K562 (cell line): ENCODE data around the gene SLC22A23. TPM values are rescaled to one million over a fixed set of nuclear protein-coding genes. Genes with fewer than 3 reads are reported as not detected.

Experiments
- CBX8 ChIP-seq: fragments of 200-600 bp; sonication (generic); IDR thresholded peaks from 2 replicates; pipeline ENCODE4 v1.6.1; 2012; ENCODE audit warnings: borderline replicate concordance, mixed run types, low read depth, mild to moderate bottlenecking, moderate library complexity, mixed read lengths, low read length, control low read depth, inconsistent platforms; ENCODE audit not compliant: poor library complexity, severe bottlenecking; ENCODE audit errors: extremely low read depth
- CXXC5 ChIP-seq: fragments of 250-450 bp; sonication (Bioruptor Pico); IDR thresholded peaks from 2 replicates; pipeline ENCODE4 v1.8.0; 2022; ENCODE audit warnings: inconsistent platforms, mild to moderate bottlenecking, moderate library complexity
- FOXA1 ChIP-seq: fragments of 450-650 bp; IDR thresholded peaks from 2 replicates; pipeline ENCODE4 v1.6.1; 2016; ENCODE audit warnings: mild to moderate bottlenecking, borderline replicate concordance
- HNRNPH1 ChIP-seq: fragments of 200-400 bp; formaldehyde crosslinking; optimal IDR thresholded peaks from 2 replicates; pipeline ENCODE3; 2017; ENCODE audit warnings: low read depth, mild to moderate bottlenecking, low read length, moderate library complexity
- JUN ChIP-seq, 2 experiments: sonication (generic) in 1 of 2; formaldehyde crosslinking in 1 of 2; IDR thresholded peaks; 2 replicates each; pipeline versions ENCODE4 v1.6.1 to v1.8.0; 2012 to 2022; ENCODE audit warnings: borderline replicate concordance in 2 of 2, mild to moderate bottlenecking in 2 of 2, improper control_type of control experiment in 1 of 2, low read depth in 1 of 2, low read length in 1 of 2, missing genetic modification reagents in 1 of 2
- NONO ChIP-seq, 2 experiments: fragments of 200-400 bp in 1 of 2; fragments of 450-650 bp in 1 of 2; formaldehyde crosslinking in 1 of 2; IDR thresholded peaks; 2 replicates each; pipeline ENCODE4 v1.6.1; 2017; ENCODE audit warnings: low read depth in 2 of 2, mild to moderate bottlenecking in 2 of 2, moderate library complexity in 2 of 2, low read length in 1 of 2
- POLR2AphosphoS5 ChIP-seq: IDR thresholded peaks from 2 replicates; pipeline ENCODE4 v1.6.1; 2011; ENCODE audit warnings: mild to moderate bottlenecking, low read depth, low read length, moderate library complexity; ENCODE audit not compliant: control insufficient read depth, insufficient read depth
- PTBP1 ChIP-seq: fragments of 200-400 bp; formaldehyde crosslinking; IDR thresholded peaks from 2 replicates; pipeline ENCODE4 v1.6.1; 2017; ENCODE audit warnings: low read depth, low read length
- SMAD1 ChIP-seq: fragments of 150-350 bp; IDR thresholded peaks from 2 replicates; pipeline ENCODE4 v1.6.1; 2014; ENCODE audit warnings: low read length, low read depth; ENCODE audit not compliant: partially characterized antibody
- SREBF1 ChIP-seq: fragments of 150-350 bp; IDR thresholded peaks from 2 replicates; pipeline ENCODE4 v1.6.1; 2014; ENCODE audit warnings: antibody characterized with exemption, low read depth, low read length, borderline replicate concordance
- TCFL5 ChIP-seq: fragments of 250-450 bp; sonication (Bioruptor Pico); conservative IDR thresholded peaks from 2 replicates; pipeline ENCODE4 v1.6.1; 2021; ENCODE audit warnings: mild to moderate bottlenecking, moderate library complexity, matching md5 sums
- ZFX ChIP-seq: sonication (generic); formaldehyde crosslinking; IDR thresholded peaks from 2 replicates; pipeline ENCODE4 v1.8.0; 2022; ENCODE audit warnings: mild to moderate bottlenecking, missing genetic modification reagents, moderate library complexity
- ZNF644 ChIP-seq: fragments of 200-800 bp; sonication (Bioruptor generic); IDR thresholded peaks from 2 replicates; pipeline ENCODE4 v1.6.1; 2016; ENCODE audit warnings: low read depth, missing genetic modification characterization, missing compliant biosample characterization
- polyA plus RNA-seq, 8 experiments: library from polyadenylated mRNA; depleted of rRNA in 4 of 8; stranded (reverse) in 5 of 8; unstranded in 3 of 8; fragments of >200 nt; fragmentation: Nextera tagmentation in 2 of 8; fragmentation: Illumina TruSeq in 1 of 8; extraction: Ambion mirVana in 2 of 8; extraction: Trizol in 1 of 8; gene quantifications; 2 replicates each; pipeline versions ENCODE4 v1.2.1 to v1.2.3, GENCODE V29; 2011 to 2014; ENCODE audit warnings: inconsistent platforms in 1 of 8, missing spikeins in 1 of 8
- total RNA-seq, 7 experiments: library from RNA; depleted of rRNA in 6 of 7; stranded (reverse); fragments of >200 nt in 6 of 7; fragmentation: Illumina TruSeq in 2 of 7; extraction: Trizol in 2 of 7; gene quantifications; 2 replicates each; pipeline versions ENCODE4 v1.2.1 to v1.2.3, GENCODE V29; 2011 to 2021; ENCODE audit warnings: low replicate concordance in 1 of 7
- TF ChIP-seq, protein P1 (sequence below): sonication (generic); formaldehyde crosslinking; IDR thresholded peaks from 2 replicates; pipeline ENCODE4 v1.8.0; 2022; ENCODE audit warnings: mild to moderate bottlenecking, missing genetic modification reagents
- TF ChIP-seq, protein P2 (sequence below): fragments of 450-650 bp; IDR thresholded peaks from 2 replicates; pipeline ENCODE4 v1.6.1; 2017; ENCODE audit warnings: mild to moderate bottlenecking, moderate library complexity
- TF ChIP-seq, protein P3 (sequence below): sonication (generic); formaldehyde crosslinking; IDR thresholded peaks from 2 replicates; pipeline ENCODE4 v1.8.0; 2022; ENCODE audit warnings: missing genetic modification reagents, mild to moderate bottlenecking, moderate library complexity, borderline replicate concordance
- TF ChIP-seq, protein P4 (sequence below): fragments of 250-450 bp; sonication (Bioruptor Pico); IDR thresholded peaks from 2 replicates; pipeline ENCODE4 v1.8.0; 2021; ENCODE audit warnings: moderate library complexity, mild to moderate bottlenecking, inconsistent platforms
- TF ChIP-seq, protein P5 (sequence below), 2 experiments: fragments of 150-350 bp in 1 of 2; IDR thresholded peaks; 2 replicates each; pipeline ENCODE4 v1.6.1; 2012 to 2016; ENCODE audit warnings: low read depth in 2 of 2, low read length in 2 of 2, mild to moderate bottlenecking in 1 of 2, moderate library complexity in 1 of 2

SLC22A23 gene
- total and polyA plus RNA-seq, 9 of the 15 experiments (the other 6 are each of a cell fraction or from before 2014, with no cell fraction given): 0.30 to 8.7 (median 2.5) TPM

DNA sequence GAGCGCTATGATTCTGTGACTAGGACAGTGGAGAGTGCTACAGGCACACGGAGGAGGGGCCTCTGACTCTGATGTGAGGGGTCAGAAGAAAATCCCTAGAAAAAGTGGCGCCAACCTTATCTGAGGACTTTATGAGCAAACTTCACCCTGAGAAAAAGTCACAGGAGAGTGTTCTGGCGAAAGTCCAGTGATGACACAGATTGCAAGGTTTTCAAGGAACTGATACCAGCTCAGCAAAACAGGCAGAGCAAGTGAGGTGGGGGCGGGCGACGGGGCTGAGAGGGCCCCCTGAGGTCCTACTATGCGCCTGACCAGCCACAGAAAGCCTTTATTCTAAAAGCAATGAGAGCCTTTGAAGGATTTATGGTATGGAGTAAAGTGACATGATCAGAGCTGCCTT is 73.3 kb downstream of the SLC22A23 start (continued):
- TF ChIP-seq NONO (IDR thresholded peaks at IDR 0.05; ENCODE audit: low read depth in 2 of 2, low read length in 1 of 2) (no peak), ZNF644 (no peak), HNRNPH1 (no peak), POLR2AphosphoS5 (0 out of 2 replicates have a peak, but pooled peaks have one; percentile 28), CXXC5 (CRISPR knock-in tag) (peak; percentile 78), SREBF1 (no peak), PTBP1 (no peak), ZFX (no peak), TCFL5 (CRISPR knock-in tag) (no peak), JUN (IDR thresholded peaks at IDR 0.05; ENCODE audit: borderline replicate concordance, low read depth, low read length) (peak; percentile 70), JUN (CRISPR knock-in tag; IDR thresholded peaks at IDR 0.05; ENCODE audit: borderline replicate concordance) (no peak), SMAD1 (peak; percentile 83), FOXA1 (no peak), CBX8 (no peak)
- TF ChIP-seq, protein P1, sequence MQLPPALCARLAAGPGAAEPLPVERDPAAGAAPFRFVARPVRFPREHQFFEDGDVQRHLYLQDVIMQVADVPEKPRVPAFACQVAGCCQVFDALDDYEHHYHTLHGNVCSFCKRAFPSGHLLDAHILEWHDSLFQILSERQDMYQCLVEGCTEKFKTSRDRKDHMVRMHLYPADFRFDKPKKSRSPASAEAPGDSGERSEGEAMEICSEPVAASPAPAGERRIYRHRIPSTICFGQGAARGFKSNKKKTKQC (CRISPR knock-in tag): no peak
- TF ChIP-seq, protein P2, sequence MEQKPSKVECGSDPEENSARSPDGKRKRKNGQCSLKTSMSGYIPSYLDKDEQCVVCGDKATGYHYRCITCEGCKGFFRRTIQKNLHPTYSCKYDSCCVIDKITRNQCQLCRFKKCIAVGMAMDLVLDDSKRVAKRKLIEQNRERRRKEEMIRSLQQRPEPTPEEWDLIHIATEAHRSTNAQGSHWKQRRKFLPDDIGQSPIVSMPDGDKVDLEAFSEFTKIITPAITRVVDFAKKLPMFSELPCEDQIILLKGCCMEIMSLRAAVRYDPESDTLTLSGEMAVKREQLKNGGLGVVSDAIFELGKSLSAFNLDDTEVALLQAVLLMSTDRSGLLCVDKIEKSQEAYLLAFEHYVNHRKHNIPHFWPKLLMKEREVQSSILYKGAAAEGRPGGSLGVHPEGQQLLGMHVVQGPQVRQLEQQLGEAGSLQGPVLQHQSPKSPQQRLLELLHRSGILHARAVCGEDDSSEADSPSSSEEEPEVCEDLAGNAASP: no peak
- TF ChIP-seq, protein P3, sequence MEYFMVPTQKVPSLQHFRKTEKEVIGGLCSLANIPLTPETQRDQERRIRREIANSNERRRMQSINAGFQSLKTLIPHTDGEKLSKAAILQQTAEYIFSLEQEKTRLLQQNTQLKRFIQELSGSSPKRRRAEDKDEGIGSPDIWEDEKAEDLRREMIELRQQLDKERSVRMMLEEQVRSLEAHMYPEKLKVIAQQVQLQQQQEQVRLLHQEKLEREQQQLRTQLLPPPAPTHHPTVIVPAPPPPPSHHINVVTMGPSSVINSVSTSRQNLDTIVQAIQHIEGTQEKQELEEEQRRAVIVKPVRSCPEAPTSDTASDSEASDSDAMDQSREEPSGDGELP (CRISPR knock-in tag): peak; percentile 32; the same call in 1 of the 2 replicates
- TF ChIP-seq, protein P4, sequence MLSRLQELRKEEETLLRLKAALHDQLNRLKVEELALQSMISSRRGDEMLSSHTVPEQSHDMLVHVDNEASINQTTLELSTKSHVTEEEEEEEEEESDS: no peak
- TF ChIP-seq, protein P5, sequence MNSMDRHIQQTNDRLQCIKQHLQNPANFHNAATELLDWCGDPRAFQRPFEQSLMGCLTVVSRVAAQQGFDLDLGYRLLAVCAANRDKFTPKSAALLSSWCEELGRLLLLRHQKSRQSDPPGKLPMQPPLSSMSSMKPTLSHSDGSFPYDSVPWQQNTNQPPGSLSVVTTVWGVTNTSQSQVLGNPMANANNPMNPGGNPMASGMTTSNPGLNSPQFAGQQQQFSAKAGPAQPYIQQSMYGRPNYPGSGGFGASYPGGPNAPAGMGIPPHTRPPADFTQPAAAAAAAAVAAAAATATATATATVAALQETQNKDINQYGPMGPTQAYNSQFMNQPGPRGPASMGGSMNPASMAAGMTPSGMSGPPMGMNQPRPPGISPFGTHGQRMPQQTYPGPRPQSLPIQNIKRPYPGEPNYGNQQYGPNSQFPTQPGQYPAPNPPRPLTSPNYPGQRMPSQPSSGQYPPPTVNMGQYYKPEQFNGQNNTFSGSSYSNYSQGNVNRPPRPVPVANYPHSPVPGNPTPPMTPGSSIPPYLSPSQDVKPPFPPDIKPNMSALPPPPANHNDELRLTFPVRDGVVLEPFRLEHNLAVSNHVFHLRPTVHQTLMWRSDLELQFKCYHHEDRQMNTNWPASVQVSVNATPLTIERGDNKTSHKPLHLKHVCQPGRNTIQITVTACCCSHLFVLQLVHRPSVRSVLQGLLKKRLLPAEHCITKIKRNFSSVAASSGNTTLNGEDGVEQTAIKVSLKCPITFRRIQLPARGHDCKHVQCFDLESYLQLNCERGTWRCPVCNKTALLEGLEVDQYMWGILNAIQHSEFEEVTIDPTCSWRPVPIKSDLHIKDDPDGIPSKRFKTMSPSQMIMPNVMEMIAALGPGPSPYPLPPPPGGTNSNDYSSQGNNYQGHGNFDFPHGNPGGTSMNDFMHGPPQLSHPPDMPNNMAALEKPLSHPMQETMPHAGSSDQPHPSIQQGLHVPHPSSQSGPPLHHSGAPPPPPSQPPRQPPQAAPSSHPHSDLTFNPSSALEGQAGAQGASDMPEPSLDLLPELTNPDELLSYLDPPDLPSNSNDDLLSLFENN (IDR thresholded peaks at IDR 0.05; ENCODE audit: low read depth in 2 of 2, low read length in 2 of 2): no peak
